IPS-18a (cell line): Measurements from ENCODE around the gene RUNX1.

Source experiments
- H3K27ac ChIP-seq: one replicate; pipeline ENCODE4 v1.5.1; 2013; ENCODE audit warnings: low read length
- H3K27me3 ChIP-seq: one replicate; pipeline ENCODE4 v1.6.1; 2013; ENCODE audit warnings: mild to moderate bottlenecking, low read length; ENCODE audit not compliant: control insufficient read depth, insufficient read depth
- H3K36me3 ChIP-seq: one replicate; pipeline ENCODE4 v1.6.1; 2013; ENCODE audit warnings: low read depth, low read length; ENCODE audit not compliant: control insufficient read depth
- H3K4me1 ChIP-seq: one replicate; pipeline ENCODE4 v1.6.1; 2013; ENCODE audit warnings: low read depth, low read length; ENCODE audit not compliant: control insufficient read depth
- H3K4me3 ChIP-seq: one replicate; pipeline ENCODE4 v1.5.1; 2013; ENCODE audit warnings: low read length
- H3K9ac ChIP-seq: one replicate; pipeline ENCODE4 v1.6.1; 2013; ENCODE audit warnings: mild to moderate bottlenecking, low read length, moderate library complexity
- H3K9me3 ChIP-seq: one replicate; pipeline ENCODE4 v1.6.1; 2013; ENCODE audit warnings: low read depth, low read length; ENCODE audit not compliant: control insufficient read depth

Gene RUNX1

GRCh38 chr21:34890724-34891612 lies 158.1 kb downstream of the RUNX1 start:
- Histone ChIP-seq H3K9me3 (no peaks in the 10 kb centered on the region), H3K27ac (no peak overlapping the region), H3K4me3 (peak overlapping the region; percentile 68), H3K36me3 (no peaks in the 10 kb centered on the region), H3K9ac (no peak overlapping the region), H3K4me1 (peaks cover 20% of the 10 kb centered on the region), H3K27me3 (peaks cover 80% of the 10 kb centered on the region)

GRCh38 chr21:34890470-34890723 lies 158.7 kb downstream of the RUNX1 start:
- H3K9ac ChIP-seq = no peak overlapping the region
- H3K9me3 ChIP-seq = no peaks in the 10 kb centered on the region
- H3K27me3 ChIP-seq = peaks cover 85% of the 10 kb centered on the region
- H3K4me3 ChIP-seq = peak overlapping the region; percentile 68
- H3K27ac ChIP-seq = no peak overlapping the region
- H3K4me1 ChIP-seq = peaks cover 26% of the 10 kb centered on the region
- no peaks in the 10 kb centered on the region for H3K36me3 ChIP-seq

GRCh38 chr21:34889676-34890469 lies 159.2 kb downstream of the RUNX1 start:
- H3K36me3 ChIP-seq = no peaks in the 10 kb centered on the region
- no peaks in the 10 kb centered on the region for H3K9me3 ChIP-seq
- H3K27me3 ChIP-seq = peaks cover 90% of the 10 kb centered on the region
- H3K27ac ChIP-seq = no peak overlapping the region
- H3K9ac ChIP-seq = peak overlapping the region; percentile 50
- peaks cover 29% of the 10 kb centered on the region for H3K4me1 ChIP-seq
- H3K4me3 ChIP-seq = peak overlapping the region; percentile 68

DNA sequence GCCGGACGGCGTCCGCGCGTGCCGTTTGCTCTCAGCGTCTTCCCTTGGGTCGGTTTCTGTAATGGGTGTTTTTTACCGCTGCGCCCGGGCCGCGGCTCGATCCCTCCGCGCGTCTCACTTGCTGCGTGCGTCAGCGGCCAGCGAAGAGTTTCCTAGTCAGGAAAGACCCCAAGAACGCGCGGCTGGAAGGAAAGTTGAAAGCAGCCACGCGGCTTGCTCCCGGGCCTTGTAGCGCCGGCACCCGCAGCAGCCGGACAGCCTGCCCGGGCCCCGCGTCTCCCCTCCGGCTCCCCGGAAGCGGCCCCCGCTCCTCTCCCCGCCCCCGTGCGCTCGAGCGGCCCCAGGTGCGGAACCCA lies 159.8 kb downstream of the RUNX1 start:
- Histone ChIP-seq H3K9ac (peak overlapping the region; percentile 50), H3K4me3 (peak overlapping the region; percentile 68), H3K27me3 (peaks cover 93% of the 10 kb centered on the region), H3K36me3 (no peaks in the 10 kb centered on the region), H3K4me1 (peaks cover 29% of the 10 kb centered on the region), H3K9me3 (no peaks in the 10 kb centered on the region), H3K27ac (no peak overlapping the region)

GRCh38 chr21:34888569-34889319 lies 160.4 kb downstream of the RUNX1 start:
- Histone ChIP-seq H3K36me3 (no peaks in the 10 kb centered on the region), H3K9ac (peak overlapping the region; percentile 50), H3K4me1 (peaks cover 29% of the 10 kb centered on the region), H3K4me3 (peak overlapping the region; percentile 68), H3K27me3 (peaks cover 93% of the 10 kb centered on the region), H3K27ac (no peak overlapping the region), H3K9me3 (no peaks in the 10 kb centered on the region)

GRCh38 chr21:34887725-34888568 lies 161.2 kb downstream of the RUNX1 start:
- peak overlapping the region; percentile 68 for H3K4me3 ChIP-seq
- peaks cover 93% of the 10 kb centered on the region for H3K27me3 ChIP-seq
- H3K36me3 ChIP-seq = no peaks in the 10 kb centered on the region
- H3K9me3 ChIP-seq = no peaks in the 10 kb centered on the region
- H3K4me1 ChIP-seq = peaks cover 29% of the 10 kb centered on the region
- no peak overlapping the region for H3K27ac ChIP-seq
- H3K9ac ChIP-seq = no peak overlapping the region

DNA sequence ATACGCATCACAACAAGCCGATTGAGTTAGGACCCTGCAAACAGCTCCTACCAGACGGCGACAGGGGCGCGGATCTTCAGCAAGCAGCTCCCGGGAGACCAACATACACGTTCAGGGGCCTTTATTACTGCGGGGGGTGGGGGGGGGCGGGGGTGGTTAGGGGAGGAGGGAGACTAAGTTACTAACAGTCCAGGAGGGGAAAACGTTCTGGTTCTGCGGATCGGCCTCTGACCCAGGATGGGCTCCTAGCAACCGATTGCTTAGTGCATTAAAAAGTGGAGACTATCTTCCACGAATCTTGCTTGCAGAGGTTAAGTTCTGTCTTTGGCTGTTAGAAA lies 162.0 kb downstream of the RUNX1 start:
- Histone ChIP-seq H3K4me3 (peak overlapping the region; percentile 56), H3K27me3 (peaks cover 93% of the 10 kb centered on the region), H3K9me3 (no peaks in the 10 kb centered on the region), H3K36me3 (no peaks in the 10 kb centered on the region), H3K27ac (no peak overlapping the region), H3K4me1 (peaks cover 29% of the 10 kb centered on the region), H3K9ac (no peak overlapping the region)

- Histone ChIP-seq H3K4me1 (peaks cover 29% of the 10 kb centered on the region), H3K36me3 (no peaks in the 10 kb centered on the region), H3K9me3 (no peaks in the 10 kb centered on the region), H3K27ac (no peak overlapping the region), H3K27me3 (peaks cover 93% of the 10 kb centered on the region), H3K4me3 (peak overlapping the region; percentile 56), H3K9ac (no peak overlapping the region)
Measured at GRCh38 chr21:34886240-34887104, 162.6 kb downstream of the RUNX1 start.

DNA sequence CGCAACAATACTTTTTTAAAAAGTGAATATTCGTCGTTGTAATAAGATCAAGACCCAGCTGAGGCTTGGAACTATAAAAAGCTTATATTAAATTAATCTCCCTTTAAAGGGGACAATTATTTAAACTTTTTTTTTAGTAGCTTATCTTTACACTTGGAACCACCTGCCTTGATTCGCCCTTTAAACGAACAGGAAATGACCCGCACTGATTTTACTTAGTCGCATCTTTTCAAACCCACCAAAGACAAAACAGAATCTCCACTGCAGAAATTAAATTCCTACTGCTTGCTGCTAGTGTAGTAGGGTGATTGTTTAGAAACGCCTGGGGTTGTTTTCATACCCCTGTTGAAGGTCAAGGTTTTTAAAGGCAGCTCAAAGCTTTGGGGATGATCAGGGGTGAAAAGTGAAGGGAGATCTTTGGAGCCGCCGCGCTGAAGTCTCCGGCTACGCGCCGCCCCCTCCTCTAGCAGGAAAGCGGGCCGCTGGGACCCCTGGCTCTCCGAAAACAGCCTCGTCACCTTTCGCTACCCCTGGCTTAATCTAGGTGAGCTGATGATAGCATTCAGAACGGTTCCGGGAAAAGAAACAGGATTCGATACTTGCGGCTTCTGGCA lies 163.4 kb downstream of the RUNX1 start:
- H3K4me3 ChIP-seq = peak overlapping the region; percentile 56
- H3K36me3 ChIP-seq = no peaks in the 10 kb centered on the region
- no peak overlapping the region for H3K27ac ChIP-seq
- no peaks in the 10 kb centered on the region for H3K9me3 ChIP-seq
- H3K27me3 ChIP-seq = peaks cover 90% of the 10 kb centered on the region
- H3K4me1 ChIP-seq = peaks cover 29% of the 10 kb centered on the region
- H3K9ac ChIP-seq = no peak overlapping the region

DNA sequence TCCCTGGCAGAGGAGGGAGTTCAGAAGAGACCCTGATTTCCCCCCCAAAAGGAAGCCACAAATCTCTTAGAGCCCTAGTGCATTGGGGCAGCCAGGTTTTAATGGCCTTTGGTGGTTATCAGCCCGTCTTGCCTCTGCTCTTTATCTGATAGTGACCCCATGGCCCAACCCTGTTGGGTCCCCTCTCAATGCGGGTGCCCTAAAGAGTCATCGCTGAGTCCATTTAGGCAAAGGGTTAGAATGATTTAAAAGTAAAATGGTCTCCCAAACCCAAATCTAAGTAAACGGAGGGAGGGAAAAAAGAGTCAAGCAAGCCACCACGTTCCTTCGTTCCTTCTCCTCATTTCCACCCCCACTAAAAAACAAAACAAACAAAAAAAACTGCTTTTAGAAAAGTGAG lies 164.0 kb downstream of the RUNX1 start:
- Histone ChIP-seq H3K36me3 (no peaks in the 10 kb centered on the region), H3K4me1 (peaks cover 29% of the 10 kb centered on the region), H3K9ac (no peak overlapping the region), H3K9me3 (no peaks in the 10 kb centered on the region), H3K27ac (no peak overlapping the region), H3K27me3 (peaks cover 84% of the 10 kb centered on the region), H3K4me3 (peak overlapping the region; percentile 56)
